CD1c-positive myeloid dendritic cell (primary cell): Measurements from ENCODE around the gene AIPL1.

Experiments used
- DNase-seq: peaks from one replicate; pipeline ENCODE4 v3.0.0-alpha.2; 2016; ENCODE audit errors: extremely low spot score

Gene AIPL1

DNA sequence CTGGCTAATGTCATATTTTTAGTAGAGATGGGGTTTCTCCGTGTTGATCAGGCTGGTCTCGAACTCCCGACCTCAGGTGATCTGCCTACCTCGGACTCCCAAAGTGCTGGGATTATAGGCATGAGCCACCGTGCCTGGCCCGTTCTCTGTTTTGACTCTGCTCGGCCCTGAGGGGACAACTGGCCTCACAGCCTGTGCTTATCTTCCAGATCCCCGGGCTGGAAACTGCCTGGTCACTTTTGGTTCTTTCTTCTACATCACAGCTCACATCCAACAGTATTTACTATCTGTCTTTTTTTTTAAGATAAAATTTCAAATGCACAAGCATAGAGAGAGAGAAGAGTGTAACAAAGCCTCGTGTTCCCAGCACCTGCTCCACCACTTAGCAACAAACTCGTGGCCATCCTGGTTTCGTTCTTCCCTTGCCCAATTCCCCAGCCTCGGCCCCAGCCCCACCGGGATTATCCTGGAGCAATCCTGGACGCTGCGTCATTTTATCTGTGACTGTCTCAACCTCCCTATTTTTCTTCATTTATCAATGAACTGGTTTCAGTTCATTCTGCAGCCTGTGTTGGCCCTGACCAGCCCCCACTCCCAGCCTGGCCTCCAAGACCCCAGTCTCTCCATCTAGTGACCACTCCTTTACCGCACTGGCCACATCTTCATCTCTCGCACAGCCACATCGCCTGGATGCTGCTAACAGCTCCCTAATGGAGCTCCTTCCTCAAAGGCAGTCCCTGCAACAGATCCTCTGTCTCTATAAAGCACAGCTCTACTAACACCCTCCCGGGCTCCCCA, 30.5 kb upstream of the AIPL1 start:
- DNase-seq, result no peak

DNA sequence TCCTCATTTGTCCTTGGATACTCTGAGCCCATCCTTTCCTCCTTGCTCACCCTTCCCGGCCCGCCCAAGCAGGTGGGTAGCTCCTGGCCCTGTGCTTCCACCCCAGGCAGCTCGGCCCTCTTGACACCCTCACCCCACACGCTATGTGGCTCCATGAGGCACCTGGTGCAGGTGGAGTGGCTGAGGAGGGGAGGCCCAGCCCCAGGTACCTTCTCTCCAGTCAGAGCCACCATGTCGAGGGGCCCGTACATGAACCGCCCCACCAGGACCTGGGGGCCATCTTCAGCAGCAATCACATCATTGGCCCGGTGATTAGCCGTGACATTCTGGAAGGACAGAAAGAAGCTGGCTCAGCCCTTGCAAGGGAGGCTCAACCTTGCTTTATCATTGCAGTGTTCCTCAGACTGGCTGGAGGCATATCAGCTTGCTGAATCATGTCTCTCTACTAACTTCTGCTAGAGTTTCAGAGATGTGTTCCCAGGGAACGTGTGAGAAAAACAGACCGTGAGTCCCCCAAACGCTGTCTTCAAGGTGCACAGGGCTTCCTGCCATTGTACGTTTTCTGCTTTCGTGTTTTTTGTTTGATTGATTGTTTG, 29.6 kb upstream of the AIPL1 start:
- no peak for DNase-seq

DNA sequence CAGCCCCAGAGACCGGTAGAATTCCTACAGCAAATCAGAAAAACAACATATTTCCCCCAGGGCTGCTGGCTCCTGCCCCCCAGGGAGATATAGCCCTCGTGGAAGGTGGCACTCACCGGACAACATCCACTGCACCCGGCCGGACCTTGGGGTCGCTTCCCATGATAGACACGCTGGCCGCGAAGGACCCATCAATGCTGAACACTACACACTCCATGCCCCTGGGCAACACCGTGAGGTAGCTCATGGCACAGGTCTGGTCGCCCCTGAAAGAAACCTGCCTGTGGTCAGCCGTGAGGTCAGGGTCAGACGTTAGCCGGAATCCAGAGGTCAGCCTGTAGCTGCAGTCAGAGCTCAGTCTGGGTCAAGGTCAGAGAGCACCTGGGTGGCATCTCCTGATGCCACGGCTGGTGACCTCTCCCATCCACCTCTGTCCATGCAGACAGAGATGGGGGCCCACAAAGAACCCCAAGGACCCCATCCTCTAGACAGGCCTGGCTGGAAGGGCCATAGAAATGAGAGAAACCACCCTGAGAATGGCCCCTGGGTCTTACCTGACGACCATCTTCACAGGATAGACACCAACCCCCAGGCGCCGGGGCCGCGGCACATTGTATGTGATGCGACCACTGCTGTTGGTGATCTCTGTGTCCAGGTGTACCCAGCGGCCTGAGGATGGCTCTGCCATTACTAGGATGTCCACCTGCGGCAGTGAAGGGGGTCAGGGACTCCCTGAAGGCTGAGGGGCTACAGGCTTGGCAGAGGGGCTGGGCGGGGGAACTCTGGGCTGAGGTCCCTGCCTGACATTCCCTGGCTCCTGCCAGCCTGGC, 28.9 kb upstream of the AIPL1 start:
- no peak for DNase-seq

DNA sequence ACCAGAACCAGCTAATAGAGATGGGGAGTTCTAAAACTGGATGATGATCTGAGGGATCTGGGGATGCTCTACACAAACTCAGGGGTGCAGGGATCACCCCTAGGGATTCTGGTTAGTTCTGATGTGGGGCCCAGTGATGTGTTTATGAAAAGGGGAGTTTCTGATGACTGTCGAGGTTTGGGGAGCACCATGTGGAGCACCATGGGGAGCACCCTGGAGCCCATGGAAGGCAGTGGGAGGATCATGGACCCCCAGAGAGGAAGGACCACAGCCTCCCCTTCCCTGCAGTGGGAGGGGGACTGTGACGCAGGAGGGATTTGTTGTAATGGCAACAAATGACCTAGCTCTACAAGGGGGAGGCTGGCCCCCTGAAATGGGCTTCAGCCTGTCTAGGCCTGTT, 27.8 kb upstream of the AIPL1 start:
- DNase-seq, result no peak

DNA sequence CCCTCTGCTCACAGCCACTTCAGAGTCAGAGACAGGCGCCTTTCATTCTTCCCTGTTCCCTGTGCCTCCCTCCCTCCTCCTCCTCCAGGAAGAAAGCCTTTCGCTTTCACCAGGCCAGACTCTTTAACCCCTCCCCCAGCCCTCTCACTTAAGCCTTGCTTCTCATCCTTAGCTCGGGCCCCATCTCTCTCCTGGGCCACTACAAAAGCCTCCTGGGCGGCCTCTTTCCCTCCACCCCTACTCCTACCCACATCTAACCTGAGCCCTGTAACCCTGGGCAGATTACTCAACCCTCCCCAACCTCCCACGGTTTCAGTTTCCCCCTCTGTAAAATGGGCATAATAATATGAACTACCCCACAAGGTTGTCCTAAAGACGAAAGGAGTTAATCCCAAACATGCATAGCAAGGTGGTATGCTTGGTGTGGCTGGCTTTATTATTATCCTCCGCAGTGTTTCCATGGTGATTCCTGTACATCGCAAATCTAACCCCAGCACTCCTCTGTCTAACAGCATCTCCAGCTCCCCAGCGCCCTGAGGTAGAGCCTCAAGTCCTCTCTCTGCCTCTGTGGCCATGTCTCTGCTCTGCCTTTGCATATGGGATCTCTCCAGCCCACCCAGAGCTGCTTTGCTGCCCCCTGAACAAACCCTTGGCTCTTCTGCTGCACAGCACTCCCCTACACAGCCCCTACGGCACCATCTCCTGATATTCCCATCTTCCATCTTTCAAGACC, 27.0 kb upstream of the AIPL1 start:
- no peak for DNase-seq

DNA sequence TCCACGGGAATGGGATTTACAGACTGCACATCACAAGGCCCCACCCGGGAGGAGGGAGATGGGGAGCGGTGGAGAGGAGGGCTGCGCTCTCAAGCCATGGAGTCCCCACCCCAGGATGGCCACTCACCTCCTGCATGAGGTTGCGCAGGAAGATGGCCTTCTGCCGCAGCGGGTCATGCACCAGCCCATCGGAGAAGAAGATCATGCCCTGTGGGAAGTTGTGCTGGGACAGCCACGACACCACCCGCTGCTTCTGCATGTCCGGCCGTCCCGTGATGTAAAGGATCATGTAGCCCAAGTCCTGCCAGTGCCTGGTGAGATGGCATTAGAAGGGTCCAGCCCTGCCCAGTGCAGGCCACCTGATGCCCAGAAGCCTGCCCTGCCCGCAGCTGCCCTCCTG, 26.3 kb upstream of the AIPL1 start:
- DNase-seq, result no peak

DNA sequence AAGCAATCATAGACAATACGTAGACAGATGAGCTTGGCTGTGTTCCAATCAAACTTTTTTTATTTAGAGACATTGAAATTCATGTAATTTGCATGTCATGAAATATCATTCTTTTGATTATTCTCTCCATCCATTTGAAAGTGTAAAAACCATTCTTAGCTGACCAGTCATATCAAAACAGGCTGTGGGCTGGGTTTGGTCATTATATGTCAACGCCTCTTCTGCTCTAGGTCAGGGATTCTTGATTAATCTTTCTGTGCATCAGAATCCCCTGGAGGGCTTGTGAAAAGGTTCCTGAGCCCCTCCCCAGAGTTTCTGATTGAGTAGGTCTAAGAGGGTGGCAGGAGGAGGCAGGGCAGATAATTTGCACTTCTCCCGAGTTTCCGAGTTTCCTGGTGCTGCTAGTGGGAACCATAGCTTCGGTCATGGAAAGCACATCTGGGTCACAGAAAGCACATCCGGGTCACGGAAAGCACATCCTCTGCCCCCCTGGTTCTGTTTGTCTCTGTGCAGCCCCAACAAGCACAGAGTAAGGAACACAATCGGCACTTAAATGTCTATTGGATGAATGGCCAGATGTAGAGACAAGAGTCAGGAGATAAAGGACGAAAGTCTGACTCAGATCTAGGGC, 25.7 kb upstream of the AIPL1 start:
- no peak for DNase-seq

DNA sequence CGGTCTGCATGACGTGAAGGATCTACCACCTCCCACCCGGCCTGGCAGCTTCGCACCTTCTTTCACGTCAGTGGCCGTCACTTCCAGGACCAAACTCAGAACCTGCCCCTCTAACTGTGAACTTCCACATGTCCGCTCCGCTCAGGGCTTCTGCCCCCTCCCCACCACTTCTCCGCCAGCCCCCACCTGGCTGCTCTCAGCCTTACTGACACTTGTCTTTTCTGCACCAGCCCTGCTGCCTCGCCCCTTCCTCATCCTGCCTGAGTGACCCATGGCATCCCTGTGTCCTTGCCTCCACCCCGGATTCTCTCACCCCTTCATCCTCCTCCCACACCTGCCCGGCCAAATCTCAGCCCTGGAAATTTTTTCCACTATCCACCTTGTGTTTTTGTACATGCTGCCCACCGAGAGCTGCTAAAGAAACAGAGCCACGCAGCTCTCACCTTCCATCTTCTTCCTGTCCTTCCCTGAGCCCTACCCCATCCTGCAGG, 23.6 kb upstream of the AIPL1 start:
- DNase-seq, result no peak

DNA sequence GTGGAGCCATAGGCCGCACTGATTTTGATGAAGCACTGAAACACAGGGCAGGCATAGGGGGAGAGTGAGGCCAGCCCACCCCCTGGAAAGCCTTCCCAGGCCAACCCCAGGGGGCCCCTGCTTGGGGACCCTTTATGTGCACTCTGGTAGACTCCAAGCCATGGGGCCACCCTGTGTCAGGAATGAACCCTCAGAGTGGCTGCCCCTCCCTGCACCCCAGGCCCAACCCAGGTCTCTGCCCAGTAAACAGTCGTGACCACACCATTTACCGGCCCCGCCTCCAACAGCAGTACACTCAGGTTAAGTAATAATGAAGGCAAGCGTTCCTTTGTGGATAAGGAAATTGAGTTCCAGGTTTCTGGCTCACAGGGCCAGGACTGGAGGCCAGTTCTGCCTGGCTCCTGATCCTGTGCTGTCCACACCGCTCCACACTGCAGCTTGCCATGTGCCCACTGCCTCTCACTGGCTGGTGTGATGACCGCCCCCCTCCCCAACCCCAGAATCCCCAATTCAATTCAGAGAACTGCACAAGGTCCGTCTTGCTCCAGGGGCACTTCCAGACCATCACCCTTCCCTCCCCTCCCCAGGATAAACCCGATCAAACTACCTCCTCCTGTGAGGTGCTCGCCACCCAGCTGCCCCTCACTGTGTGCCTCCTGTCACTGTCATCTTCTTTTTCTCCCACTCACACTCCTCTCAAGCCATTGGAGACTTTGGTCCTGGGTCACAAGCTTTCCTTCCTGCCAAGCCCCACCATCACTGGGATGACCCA, 23.0 kb upstream of the AIPL1 start:
- no peak for DNase-seq

DNA sequence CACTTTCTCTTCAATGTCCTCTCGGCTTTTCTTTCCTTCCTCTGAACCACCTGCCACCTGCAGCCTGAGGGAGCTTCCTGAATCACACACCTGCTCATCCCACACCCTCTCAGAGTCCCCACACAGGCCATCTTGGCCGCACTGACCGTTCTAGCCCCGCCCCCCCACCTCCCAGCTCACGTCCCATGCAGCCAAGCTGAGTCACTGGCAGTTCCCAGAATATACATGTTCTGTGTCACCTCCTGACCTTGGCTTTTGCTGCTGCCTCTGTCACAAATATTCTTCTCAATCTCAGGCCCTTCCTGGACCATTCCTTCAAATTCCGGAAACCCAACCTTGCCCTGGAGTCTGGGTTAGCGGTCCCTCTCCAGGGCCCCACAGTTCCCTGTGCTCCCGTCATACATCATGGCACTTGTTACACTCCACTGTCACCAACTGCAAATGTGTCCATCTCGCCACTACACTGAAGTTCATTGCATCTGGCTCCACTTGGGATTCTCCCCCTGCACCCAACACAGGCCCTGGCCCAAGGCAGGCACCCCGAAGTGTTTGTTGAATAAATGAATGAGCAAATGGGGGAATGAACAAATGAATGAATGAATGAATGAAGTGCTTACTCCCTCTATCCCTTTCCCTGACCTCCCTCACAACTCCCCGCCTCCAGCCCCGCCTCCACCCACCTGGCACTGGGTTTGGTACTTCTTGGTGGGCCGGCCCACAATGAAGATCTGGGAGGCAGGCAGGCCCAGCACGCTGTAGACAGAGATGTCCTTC, 22.2 kb upstream of the AIPL1 start:
- peak; percentile 24 for DNase-seq

DNA sequence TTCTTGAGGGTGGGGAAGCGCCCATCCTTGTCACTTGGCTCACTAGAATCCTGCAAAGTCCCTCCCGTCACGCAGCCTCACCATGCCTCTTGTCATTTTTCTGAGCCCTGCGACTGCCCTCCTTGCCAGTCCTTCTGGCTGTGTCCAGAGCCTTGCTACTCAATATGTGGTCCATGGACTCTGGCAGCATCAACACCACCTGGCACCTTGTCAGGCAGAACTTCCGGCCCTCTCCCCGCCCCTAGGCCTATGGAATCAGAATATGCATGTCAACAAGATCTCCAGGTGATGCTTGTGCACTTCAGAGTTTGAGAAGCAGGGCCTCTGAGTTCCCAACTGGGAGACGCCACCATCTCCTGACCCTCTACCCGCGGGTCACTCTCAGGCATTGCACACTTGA, 21.4 kb upstream of the AIPL1 start:
- DNase-seq, result no peak

DNA sequence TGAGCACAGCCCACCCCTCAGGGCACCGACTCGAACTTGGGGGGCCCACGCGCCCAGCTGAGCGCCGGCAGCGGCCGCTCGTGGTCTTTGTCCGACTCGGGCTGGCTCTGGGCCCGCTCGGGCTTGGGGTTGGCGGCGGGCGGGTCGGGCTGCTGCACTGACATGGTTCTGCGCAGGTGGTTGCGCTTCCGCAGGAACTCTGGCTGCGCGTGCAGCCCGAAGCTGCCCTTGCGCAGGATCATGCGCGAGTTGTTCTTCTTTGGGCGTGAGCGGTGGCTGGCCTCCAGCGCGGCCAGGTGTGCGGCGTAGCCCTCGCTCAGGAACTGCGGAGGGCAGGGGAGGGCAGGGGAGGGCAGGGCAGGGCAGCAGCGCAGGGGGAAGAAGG, 20.4 kb upstream of the AIPL1 start:
- DNase-seq, result peak; percentile 66

DNA sequence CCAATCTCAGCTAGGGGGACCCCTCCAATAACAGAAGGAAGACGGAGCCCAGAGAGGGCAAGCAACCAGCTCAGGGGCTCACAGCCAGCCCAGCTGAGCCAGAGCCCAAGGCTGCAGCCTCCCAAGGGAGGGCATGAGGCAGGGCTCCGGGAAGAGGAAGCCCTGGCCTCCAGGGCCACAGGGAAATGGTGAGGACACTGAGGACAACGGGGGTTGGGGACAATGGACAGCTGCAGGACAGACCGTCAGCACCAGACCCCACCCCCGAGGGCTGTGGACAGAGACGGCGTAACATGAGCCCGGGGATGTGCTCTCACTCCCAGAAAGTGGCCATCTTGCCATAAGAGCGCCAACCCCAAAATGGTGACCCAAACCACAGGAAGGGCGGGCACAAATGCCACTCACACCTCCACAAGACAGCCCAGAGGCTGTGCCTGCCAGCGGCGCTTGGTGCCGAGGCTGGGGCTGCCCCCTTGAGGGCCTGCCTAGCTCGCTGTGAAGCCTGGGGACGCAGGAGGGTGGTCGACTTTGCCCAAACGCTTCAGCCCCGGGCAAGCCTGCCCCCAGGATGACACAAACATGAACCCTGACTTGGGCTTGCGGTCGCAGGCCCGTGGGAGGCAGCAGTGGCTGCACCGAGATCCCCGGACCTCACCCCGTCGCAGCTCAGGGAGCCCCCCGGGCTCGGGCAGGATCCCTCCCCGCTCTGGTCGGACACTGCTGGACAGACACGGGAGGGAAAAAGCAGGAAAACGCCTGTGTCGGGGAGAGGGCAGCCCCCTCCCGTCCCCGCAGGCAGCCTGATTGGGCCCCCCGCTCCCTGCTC, 19.8 kb upstream of the AIPL1 start:
- no peak for DNase-seq

DNA sequence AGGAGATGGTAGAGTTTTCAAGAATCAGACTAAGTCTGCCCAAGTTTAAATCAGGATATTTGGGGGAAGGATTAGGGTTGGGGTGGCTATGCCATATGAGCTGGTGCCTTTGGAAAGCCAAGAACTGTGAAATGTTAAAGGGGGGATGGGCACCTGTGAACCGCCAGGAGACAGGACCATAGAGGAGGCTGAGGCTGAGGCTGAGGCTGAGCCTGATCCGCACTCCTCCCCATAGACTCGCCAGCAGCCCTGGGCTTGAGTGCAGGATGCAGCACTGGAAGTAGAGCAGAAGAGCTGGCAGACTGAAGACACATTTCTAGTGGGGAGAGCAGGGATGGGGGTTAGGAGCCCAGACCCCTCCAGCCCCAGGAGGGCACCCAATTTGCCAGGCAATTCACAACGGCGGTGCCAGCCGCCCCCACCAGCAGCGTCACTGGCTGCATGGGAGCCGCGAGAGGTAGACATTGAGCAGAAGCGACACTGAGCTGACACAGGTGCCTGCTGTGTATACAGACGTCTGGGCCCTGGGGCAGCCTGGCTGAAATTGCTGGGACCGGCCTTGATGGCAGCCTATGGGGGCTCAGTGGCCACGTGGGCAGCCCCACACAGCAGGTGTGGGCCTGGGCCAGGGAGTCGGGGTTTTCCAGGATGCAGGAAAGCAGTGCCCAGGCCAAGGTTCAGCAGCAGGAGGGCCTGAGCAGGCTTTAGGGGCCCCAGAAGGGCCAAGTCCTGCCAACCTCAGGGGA, 18.5 kb upstream of the AIPL1 start:
- DNase-seq, result no peak

DNA sequence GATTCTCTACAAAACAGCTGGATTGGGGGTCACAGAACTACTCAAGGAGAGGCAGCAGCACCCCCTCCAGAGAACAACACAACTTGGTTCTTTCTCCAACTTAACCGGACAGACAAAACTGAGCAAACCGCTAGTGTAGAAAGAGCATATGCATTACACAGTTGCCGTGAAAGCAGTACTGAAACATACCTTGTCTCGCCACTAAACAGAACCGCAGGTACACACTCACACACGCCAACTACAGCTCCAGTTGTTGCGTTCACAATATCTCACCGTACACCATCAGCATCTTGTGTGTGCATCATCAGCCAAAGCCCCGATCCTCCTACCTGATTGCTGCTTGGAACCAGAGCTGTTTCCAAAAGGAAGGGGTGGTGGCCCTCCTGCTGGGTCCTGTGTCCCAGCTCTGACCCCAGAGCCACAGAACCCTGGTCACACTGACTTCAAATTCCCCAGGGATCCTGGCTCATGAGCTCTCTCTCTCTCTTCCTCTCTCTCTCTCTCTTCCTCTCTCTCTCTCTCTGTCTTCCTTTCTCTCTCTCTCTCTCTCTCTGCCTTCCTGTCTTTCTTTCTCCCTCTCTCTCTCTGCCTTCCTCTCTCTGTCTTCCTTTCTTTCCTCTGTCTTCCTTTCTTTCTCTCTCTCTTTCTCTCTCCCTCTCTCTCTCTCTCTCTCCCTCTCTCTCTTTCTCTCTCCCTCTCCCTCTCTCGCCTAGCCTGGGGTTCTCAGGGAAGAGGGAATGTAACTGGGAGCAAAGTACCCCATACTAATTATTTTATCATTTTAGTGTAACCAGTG, 17.7 kb upstream of the AIPL1 start:
- DNase-seq, result no peak

DNA sequence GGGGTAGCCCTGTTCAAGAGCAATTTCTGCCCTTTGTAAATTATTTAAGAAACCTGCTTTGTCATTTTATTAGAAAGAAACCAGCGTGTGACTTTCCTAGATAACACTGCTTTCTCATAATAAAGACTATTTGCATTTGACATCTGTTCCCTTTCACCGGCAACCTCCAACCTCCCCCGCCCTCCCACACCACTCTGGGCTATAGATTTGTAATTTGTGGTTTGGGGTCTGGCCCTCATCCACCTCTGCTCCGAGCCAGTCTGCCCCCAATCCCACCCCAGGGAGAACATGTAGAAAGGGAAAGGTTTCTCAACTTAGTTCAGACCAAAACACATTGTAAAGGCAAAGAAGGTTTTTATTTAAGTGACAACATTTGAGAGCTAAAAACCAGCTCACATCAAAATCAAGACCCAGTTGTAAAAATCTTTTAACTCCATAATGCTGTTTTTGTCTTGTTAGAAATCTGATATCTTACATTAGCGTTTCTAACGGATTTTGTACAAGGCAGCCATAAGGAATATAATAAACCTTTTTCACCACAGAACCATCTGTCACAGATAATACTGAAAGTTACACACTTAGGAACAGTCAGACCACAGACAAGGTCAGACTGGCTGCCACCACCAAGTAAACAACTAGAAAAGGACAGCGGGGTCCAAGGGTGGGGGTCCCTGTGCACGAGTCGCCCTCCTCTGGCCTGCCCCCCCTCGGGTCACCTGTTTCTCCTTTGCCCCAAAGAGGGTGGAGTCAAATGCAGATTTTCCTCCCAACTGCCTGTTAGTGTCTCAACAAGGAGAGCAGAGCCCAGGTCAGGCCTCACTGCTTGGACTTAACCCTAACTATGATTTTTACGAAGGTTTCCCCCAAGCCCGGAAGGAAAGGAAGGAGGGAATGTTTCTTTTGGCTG, 16.3 kb upstream of the AIPL1 start:
- no peak for DNase-seq
